Heart left ventricle (tissue), 16 donors: ENCODE results near the gene SORL1. TPM values are rescaled to one million over a fixed set of nuclear protein-coding genes. Genes with fewer than 3 reads are reported as not detected.

ENCODE experiments used
- ATAC-seq, 4 donors: fragments of 200-7000 bp; cut with Tn5 transposase; one replicate each; pipeline ENCODE4 v1.9.1; 2020 to 2022; ENCODE audit warnings: moderate library complexity in 4 of 4, mild to moderate bottlenecking in 3 of 4, moderate number of reproducible peaks in 1 of 4
- DNase-seq, 5 donors: peaks; one replicate each; pipeline ENCODE4 v3.0.0-alpha.2; 2020
- H3K27ac ChIP-seq, 12 donors: fragments of 200-600 bp; sonication (generic) in 4 of 12; one replicate each; pipeline versions ENCODE4 v1.5.0 to v1.8.0; 2016 to 2022; ENCODE audit warnings: mild to moderate bottlenecking in 2 of 12
- H3K27me3 ChIP-seq, 9 donors: fragments of 200-600 bp; sonication (generic) in 2 of 9; one replicate each; pipeline versions ENCODE4 v1.5.1 to v1.8.0; 2016 to 2022; ENCODE audit warnings: mild to moderate bottlenecking in 3 of 9
- H3K36me3 ChIP-seq, 9 donors: fragments of 200-600 bp; sonication (generic) in 2 of 9; one replicate each; pipeline versions ENCODE4 v1.5.0 to v1.8.0; 2018 to 2022; ENCODE audit warnings: mild to moderate bottlenecking in 2 of 9
- H3K4me1 ChIP-seq, 12 donors: fragments of 200-600 bp; sonication (generic) in 4 of 12; one replicate each; pipeline versions ENCODE4 v1.5.0 to v1.8.0; 2016 to 2022; ENCODE audit warnings: mild to moderate bottlenecking in 3 of 12
- H3K4me3 ChIP-seq, 12 donors: fragments of 200-600 bp; sonication (generic) in 4 of 12; one replicate each; pipeline versions ENCODE4 v1.5.0 to v1.8.0; 2017 to 2022; ENCODE audit warnings: mild to moderate bottlenecking in 9 of 12, moderate library complexity in 4 of 12
- H3K9me3 ChIP-seq, 12 donors: fragments of 200-600 bp; sonication (generic) in 4 of 12; one replicate each; pipeline versions ENCODE4 v1.5.0 to v1.8.0; 2016 to 2022; ENCODE audit warnings: mild to moderate bottlenecking in 1 of 12
- POLR2A ChIP-seq, 2 donors: fragments of 450-650 bp; IDR thresholded peaks; one replicate each; pipeline ENCODE4 v1.6.1; 2017; ENCODE audit warnings: antibody characterized with exemption in 2 of 2, mild to moderate bottlenecking in 2 of 2, moderate library complexity in 2 of 2
- whole genome bisulfite sequencing, 4 donors: extraction: QIAGEN DNeasy Blood & Tissue Kit in 2 of 4; methylation state at CpG; one replicate each; pipeline versions ENCODE4 v1.1.5 to v1.1.7; 2013 to 2018; 5-methylcytosine and 5-hydroxymethylcytosine counted together
- intact Hi-C, 10 donors: fragments of 100-400 bp; cut with DNase I; formaldehyde crosslinking; loops; one replicate each; pipeline versions ENCODE4 v1.11.1 to v1.14.2; 2022
- polyA plus RNA-seq, 2 donors: library from polyadenylated mRNA; stranded (reverse); fragments of 200-250 nt; gene quantifications; one replicate each; pipeline ENCODE4 v1.2.3, GENCODE V29; 2013
- total RNA-seq, 9 donors: library from RNA; depleted of rRNA in 2 of 9; stranded (reverse); fragments of >200 nt in 2 of 9; fragmentation: NEBNext Ultra II Directional in 3 of 9; extraction: Animal tissue kit (Norgen Biotek cat#: 25700) in 3 of 9; gene quantifications; one replicate each; pipeline versions ENCODE4 v1.1.0 to v1.2.4, GENCODE V29; 2016 to 2023
- TF ChIP-seq, protein P1 (sequence below), 12 donors: fragments of 200-600 bp; sonication (generic) in 4 of 12; IDR thresholded peaks; one replicate each; pipeline versions ENCODE4 v1.5.0 to v1.8.0; 2018 to 2022; ENCODE audit warnings: antibody characterized with exemption in 12 of 12, mild to moderate bottlenecking in 5 of 12
- donor health status: ischemic (EF 13 %, LVEDD 7.1; RV severe dilation, severe dysfunction).
- donor health status: healthy with polysubstance abuse.
- donor health status: DM: no; HTN: yes; CAD: no.
- donor health status: DM: no; HTN: no; CAD: no.
- donor health status: ischemic (EF 25% LVEDD 6.9; RV normal size, moderate dysfunction).
- donor health status: ischemic (EF 25% LVEDD 5.7; RV mildly dilated, moderate dysfunction).
- donor health status: healthy.
- donor health status: DM: yes; HTN: yes; CAD: no.
- donor health status: ischemic (EF 35%, LVEDD 5.7; RV mildly dilated, moderate dysfunction).
- donor health status: nonischemic (EF 11% LVEDD 7.7; RV severe dilation, severe dysfunction).
- donor health status: DM: yes; HTN: yes; CAD: no.
- donor health status: PGD.
- donor health status: ischemic (EF 29% LVEDD 5.4; RV normal size, mild dysfunction).
- donor health status: nonischemic (EF 23%, LVEDD 6.1; RV moderate dilation, normal function).

The SORL1 gene
- total and polyA plus RNA-seq, 11 donors = 0.72 to 20.5 (median 5.2) TPM

DNA sequence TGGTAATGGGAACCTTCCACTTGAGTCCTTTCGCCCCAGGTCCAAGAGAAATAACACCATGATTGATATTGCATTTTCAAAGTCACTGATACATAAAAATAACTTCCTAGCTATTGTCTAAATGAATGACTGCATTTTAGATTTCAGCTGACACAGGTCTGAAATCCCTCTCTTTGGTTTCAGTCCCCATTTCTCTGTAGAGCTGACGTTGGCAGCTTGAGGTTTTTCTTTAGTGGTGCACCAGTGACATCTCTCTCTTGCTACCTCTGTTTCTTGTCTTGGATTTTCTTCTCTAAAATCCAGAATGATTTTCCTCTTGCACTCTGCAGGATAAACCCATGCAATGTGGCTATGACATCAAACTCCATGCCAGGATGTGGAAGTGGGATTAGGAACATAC lies 31.7 kb upstream of the SORL1 start:
- intact Hi-C loops = loop anchor here in 2 of 10 donors (10.0 kb wide), 1 partner anchor 96 kb away; no protein-coding TSS in a partner anchor
- no peak for TF ChIP-seq POLR2A (IDR thresholded peaks at IDR 0.05)
- TF ChIP-seq, protein P1, sequence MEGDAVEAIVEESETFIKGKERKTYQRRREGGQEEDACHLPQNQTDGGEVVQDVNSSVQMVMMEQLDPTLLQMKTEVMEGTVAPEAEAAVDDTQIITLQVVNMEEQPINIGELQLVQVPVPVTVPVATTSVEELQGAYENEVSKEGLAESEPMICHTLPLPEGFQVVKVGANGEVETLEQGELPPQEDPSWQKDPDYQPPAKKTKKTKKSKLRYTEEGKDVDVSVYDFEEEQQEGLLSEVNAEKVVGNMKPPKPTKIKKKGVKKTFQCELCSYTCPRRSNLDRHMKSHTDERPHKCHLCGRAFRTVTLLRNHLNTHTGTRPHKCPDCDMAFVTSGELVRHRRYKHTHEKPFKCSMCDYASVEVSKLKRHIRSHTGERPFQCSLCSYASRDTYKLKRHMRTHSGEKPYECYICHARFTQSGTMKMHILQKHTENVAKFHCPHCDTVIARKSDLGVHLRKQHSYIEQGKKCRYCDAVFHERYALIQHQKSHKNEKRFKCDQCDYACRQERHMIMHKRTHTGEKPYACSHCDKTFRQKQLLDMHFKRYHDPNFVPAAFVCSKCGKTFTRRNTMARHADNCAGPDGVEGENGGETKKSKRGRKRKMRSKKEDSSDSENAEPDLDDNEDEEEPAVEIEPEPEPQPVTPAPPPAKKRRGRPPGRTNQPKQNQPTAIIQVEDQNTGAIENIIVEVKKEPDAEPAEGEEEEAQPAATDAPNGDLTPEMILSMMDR (IDR thresholded peaks at IDR 0.05) = no peak
- Histone ChIP-seq H3K27me3 (no peaks in the 10 kb centered on the region), H3K27ac (peak overlapping the region in 1 of 12 donors; percentile 20), H3K4me1 (peaks cover 0 to 64% (median 11%) of the 10 kb centered on the region in 12 donors), H3K4me3 (no peak overlapping the region), H3K9me3 (no peaks in the 10 kb centered on the region), H3K36me3 (no peaks in the 10 kb centered on the region)
- ATAC-seq (no peak), DNase-seq (no peak)
- whole genome bisulfite sequencing, 4 donors = 83 to 86% (median 86%) methylated on average over 2 of the region's 2 CpGs

DNA sequence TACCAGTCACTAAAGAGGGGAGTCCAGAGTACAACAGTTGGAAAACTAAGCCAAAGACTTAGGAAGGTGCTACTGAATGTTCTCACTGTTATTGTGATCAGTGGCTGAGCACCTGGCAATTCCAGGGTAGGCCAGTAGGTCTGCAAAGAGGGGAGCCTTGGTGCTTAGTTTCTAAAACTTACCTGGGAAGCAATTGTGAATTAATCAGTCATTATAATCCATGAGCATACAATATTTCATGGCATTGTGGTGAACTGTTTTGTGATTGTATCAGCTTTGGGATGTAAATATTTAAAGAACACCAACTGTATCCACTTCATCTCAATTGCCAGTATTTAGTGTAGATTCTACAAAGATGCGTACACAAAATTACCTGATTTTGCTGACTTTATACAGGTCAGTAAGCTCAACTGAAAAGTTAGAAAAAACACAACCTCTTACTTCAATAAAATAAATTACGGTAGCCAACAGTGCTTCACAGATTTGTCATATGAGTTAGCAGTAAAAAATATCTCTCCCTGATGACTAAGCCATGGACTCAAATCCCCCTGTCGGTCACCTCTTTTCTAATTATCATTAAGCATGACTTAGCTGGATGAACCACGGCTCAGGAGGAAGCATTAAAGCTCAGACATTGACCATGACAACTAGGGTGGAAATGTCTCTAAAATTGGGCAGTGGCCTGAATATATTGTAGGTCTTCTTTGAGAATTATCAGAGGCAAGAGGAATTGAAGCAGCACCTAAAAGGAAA lies 30.8 kb upstream of the SORL1 start:
- WGBS, 4 donors = 59 to 89% (median 86%) methylated on average over 4 of the region's 4 CpGs
- Histone ChIP-seq H3K27me3 (no peaks in the 10 kb centered on the region), H3K27ac (no peak overlapping the region), H3K36me3 (no peaks in the 10 kb centered on the region), H3K9me3 (no peaks in the 10 kb centered on the region), H3K4me3 (no peak overlapping the region), H3K4me1 (peaks cover 0 to 56% (median 11%) of the 10 kb centered on the region in 12 donors)
- no peak for ATAC-seq
- intact Hi-C loops = loop anchor here in 2 of 10 donors (10.0 kb wide), 1 partner anchor 97 kb away; no protein-coding TSS in a partner anchor
- no peak for DNase-seq
- TF ChIP-seq, protein P1 (IDR thresholded peaks at IDR 0.05) = no peak
- no peak for TF ChIP-seq POLR2A (IDR thresholded peaks at IDR 0.05)

DNA sequence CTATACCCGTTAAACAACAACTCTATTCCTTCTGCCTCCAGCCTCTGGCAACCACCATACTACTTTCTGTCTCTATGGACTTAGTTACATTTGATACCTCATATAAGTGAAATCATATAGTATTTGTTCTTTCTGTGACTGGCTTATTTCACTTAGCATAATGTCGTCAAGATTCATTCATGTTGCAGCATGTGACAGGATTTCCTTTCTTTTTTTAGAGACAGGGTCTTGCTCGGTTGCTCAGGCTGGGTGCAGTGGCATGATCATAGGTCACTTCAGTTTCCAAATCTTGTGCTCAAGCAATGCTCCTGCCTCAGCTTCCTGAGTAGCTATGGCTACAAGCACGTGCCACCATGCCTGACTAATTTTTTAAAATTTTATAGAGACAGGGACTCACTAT lies 29.4 kb upstream of the SORL1 start:
- no peak for ATAC-seq
- Histone ChIP-seq H3K27ac (no peak overlapping the region), H3K4me3 (no peak overlapping the region), H3K27me3 (no peaks in the 10 kb centered on the region), H3K36me3 (no peaks in the 10 kb centered on the region), H3K9me3 (no peaks in the 10 kb centered on the region), H3K4me1 (peaks cover 0 to 56% (median 2%) of the 10 kb centered on the region in 12 donors)
- TF ChIP-seq, protein P1 (IDR thresholded peaks at IDR 0.05) = no peak
- no peak for TF ChIP-seq POLR2A (IDR thresholded peaks at IDR 0.05)
- WGBS, 4 donors = 48 to 65% (median 60%) methylated on average over 4 of the region's 4 CpGs
- intact Hi-C loops = loop anchor here in 2 of 10 donors (10.0 kb wide), 1 partner anchor 98 kb away; no protein-coding TSS in a partner anchor
- no peak for DNase-seq

DNA sequence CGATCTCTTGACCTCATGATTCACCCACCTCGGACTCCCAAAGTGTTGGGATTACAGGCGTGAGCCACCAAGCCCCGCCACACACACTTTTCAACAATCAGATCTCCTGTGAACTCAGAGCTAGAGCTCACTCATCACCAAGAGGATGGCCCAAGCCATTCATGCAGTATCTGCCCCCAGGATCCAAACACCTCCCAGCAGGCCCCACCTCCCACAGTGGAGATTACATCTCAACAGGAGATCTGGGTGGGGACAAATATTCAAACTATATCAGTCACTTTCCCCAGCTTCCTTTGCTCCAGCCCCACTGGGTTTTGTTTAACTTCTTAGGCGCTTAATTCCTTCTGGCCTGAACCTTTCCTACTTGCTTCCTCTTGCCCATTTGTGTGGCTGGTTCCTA lies 26.3 kb upstream of the SORL1 start:
- 92 to 97% (median 95%) methylated on average over 5 of the region's 5 CpGs for WGBS, 4 donors
- no peak overlapping the region for H3K27ac ChIP-seq
- H3K4me3 ChIP-seq = no peak overlapping the region
- ATAC-seq = no peak
- H3K27me3 ChIP-seq = no peaks in the 10 kb centered on the region
- no peaks in the 10 kb centered on the region for H3K36me3 ChIP-seq
- peaks cover 0 to 42% (median 0%) of the 10 kb centered on the region in 12 donors for H3K4me1 ChIP-seq
- TF ChIP-seq, protein P1 (IDR thresholded peaks at IDR 0.05) = no peak
- TF ChIP-seq POLR2A (IDR thresholded peaks at IDR 0.05) = no peak
- no peak for DNase-seq
- no peaks in the 10 kb centered on the region for H3K9me3 ChIP-seq
- intact Hi-C loops = loop anchor here in 2 of 10 donors (10.0 kb wide), 1 partner anchor 101 kb away; no protein-coding TSS in a partner anchor
